Hypothalamus (tissue), 51 donors: ENCODE data around the gene CNKSR3.
A peak's percentile ranks its signal among the peaks of the same experiment; 100 is the strongest.

Experiments
- DNase-seq, 51 donors: peaks; one replicate each; lab custom pipeline; 2025; lab: John Stamatoyannopoulos, UW

Gene CNKSR3

GRCh38 chr6:154428897-154429296 is 81.6 kb downstream of the CNKSR3 start:
- DNase-seq: no peak

GRCh38 chr6:154427446-154427845 is 83.0 kb downstream of the CNKSR3 start:
- no peak for DNase-seq

DNA sequence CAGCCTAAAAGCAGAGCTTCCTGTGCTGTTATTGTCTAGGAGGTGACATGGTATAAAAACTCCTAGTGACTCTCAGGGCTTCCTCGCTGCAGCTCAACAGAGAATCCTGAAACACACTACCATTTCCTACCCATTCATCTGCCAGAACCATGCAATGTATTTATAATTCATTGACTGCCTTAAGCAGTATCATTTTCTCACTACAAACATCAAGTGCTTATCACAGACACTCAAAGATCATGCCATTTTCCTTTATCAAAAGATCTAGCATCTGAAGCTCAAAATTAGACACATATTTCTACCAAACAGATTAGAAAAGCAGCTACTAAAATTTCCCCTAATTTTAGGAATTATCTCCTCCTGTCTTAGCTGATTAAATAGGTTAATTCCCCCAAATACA is 83.5 kb downstream of the CNKSR3 start:
- DNase-seq: no peak

GRCh38 chr6:154425034-154425433 is 85.5 kb downstream of the CNKSR3 start:
- no peak for DNase-seq

DNA sequence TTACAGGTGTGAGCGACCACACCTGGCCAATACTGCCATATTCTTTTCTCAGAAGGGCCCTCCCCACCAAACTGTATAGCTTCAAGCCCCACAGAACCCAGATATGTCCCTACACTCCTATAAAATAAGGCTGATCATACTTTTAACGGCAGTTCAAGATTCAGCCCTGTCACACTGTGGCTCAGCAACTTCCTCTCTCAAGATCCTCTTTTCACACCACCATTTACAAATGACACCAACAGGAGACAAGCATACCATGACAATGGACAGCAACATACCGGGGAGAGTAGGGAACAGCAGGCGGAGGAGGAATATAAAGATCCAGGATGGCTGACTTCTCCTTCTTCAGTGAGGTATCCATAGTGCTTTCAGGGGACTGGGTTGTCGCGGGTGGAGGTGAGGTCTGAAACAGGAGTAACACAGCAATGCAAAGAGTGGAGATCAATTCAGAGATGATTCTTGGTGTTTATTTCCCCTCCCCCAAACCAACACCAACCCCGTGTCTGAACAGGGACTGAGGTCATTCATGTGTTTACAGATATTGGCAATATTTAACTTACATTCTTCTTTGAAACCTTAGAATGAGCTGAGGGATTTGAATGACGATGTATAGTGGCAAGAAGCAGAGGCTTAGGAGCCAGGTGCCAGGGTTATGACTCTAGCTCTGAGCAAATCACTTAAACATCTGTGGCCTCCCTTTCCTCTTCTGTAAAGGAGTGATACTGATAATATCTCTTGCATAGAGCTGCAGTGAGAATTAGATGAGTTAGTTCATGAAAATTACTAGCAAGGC is 96.3 kb downstream of the CNKSR3 start:
- no peak for DNase-seq

- no peak for DNase-seq
Measured at GRCh38 chr6:154412106-154412820, 98.2 kb downstream of the CNKSR3 start.

- no peak for DNase-seq
Measured at GRCh38 chr6:154411076-154411475, 99.4 kb downstream of the CNKSR3 start.

- peak in 6 of 51 donors; percentile 20 to 38 (median 24) for DNase-seq
Measured at GRCh38 chr6:154410619-154411072, 99.8 kb downstream of the CNKSR3 start.

DNA sequence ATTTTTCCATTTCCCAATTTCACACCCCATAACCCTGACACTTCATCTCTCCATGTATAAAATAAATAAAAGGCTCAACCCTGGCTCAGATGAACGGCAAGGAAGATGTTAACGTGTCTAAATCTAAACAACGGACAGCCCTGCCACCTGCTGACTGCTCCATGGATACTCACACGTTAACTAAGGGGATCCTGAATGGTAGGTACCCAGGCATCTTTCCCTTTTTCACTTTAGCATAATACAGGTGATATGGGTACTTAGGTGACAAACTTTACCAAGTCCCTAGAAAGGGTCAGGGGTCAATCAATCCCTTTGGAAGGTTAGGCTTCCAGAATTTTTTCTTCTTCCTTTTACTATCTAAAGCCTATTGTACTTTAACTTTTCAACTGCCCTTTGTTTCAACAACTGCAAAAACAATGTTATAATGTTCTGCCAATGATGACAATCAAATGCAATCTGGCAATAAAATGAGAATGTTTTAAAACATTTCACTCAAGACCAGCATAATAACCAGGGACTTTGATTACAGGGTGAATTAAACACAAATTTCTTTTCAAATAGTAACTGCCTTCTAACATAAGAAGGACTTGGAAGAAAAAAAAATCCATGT is 101.5 kb downstream of the CNKSR3 start:
- DNase-seq: peak in 12 of 51 donors; percentile 3 to 35 (median 21)

DNA sequence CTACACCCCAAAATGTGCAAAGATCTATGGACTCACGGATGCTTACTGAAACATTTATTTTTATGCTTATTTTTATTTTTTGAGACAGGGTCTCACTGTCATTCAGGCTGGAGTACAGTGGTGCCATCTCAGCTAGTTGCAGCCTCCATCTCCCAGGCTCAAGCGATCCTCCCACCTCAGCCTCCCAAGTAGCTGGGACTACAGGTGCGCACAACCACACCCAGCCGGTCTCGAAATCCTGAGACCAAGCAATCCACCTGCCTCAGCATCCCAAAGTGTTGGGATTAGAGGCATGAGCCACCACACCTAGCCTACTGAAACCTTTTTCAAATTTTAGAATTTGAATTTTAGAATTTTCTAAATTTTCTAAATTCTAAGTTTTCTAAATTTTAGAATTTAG is 103.0 kb downstream of the CNKSR3 start:
- DNase-seq: no peak

- no peak for DNase-seq
Measured at GRCh38 chr6:154406869-154407268, 103.6 kb downstream of the CNKSR3 start.

DNA sequence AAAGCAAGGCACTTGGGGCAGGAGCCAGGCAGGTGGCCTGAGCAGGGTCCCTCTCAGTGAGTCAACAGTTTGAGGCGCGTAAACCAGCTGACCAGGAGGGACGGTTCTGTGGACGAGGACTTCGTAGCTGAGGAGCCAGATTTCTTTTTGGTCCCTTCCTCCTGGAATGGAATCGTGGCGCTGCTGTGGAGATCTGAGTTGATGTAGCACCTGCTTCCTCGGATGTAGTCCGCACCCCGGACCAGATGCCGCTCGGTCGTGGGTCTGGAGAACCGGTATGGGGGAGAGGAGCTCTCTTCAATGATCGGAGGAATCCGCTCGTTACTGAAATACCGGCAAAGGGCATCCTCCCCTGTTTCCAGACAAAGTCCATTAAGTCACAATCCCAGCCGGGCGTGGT is 104.2 kb downstream of the CNKSR3 start:
- no peak for DNase-seq

- no peak for DNase-seq
Measured at GRCh38 chr6:154404791-154405400, 105.6 kb downstream of the CNKSR3 start.

DNA sequence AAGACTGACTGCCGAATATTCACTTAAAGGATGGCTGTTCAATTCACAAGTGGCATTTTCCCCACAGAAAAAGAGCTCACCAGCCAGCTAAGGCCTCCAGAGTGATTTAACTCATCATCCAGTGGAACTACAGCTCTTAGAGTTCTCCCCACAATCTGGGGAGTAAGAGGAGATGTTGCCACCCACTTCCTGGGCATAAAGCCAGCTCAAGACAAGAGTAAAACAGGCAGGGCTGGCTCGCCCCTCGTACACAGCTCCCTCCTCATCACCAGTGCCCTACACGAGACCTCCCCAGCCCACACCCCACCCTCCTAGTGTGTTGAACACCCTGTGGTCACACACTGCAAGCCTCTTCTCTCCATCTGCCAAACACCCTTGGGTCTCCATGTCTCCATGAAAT is 106.7 kb downstream of the CNKSR3 start:
- DNase-seq: no peak

DNA sequence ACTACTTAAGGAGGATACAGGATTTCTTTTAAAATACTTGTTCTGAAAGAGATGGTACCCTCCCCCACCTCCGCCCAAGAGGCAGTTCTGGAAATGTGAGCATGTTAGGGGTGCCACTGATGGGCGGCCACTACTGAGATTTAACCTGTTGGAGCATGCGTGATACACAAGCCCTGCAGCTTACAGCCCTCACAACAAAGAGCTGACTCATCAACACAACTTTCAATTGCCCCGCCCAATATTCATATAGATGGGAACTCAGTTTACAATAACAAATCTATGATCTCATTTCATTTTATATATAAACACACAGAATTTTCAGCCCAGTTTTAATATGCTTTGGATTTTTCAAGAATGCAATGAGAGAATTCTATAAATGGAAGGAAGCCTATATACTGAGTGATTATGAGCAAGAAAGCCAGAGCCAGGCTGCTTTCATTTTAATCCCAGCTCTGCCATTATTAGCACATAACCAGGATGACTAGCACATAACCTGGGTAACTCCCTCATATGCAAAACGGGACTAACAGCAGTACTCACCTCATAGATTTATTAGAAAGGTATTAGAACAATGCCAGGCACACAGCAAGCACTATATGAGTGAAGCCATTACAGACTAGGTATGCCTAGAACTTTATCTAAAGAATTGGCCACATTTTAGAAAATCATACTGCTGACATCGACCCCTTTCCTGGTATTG is 108.3 kb downstream of the CNKSR3 start:
- DNase-seq: no peak

GRCh38 chr6:154399097-154399496 is 111.4 kb downstream of the CNKSR3 start:
- DNase-seq: peak in 6 of 51 donors; percentile 14 to 27 (median 20)

DNA sequence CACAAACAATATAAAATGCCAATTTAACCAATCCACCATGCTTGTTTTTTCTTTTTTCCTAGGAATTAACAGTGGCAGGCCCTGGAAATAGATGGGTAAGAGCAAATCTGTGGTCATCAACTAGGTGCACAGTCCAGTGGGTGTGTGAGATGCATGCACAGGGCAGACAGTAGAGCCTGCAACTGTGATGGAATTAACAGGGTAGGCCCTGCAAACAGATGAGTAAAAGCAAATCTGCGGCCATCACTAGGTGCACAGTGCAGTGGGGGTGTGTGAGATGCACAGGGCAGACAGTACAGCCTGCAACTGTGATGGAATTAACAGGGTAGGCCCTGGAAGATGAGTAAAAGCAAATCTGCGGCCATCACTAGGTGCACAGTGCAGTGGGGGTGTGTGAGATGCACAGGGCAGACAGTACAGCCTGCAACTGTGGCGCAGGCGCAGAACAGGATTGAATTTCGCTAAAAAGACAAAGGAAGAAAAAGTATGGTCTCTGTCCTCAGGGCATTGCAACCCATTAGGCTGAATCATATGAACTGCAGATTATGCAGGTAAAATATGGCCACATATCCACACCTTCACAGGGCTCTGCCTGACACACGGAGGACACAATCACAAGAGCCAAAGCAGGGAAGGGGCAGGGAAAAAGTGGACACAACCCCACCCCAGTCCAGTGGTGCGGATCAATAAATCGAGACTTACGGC is 112.8 kb downstream of the CNKSR3 start:
- no peak for DNase-seq

DNA sequence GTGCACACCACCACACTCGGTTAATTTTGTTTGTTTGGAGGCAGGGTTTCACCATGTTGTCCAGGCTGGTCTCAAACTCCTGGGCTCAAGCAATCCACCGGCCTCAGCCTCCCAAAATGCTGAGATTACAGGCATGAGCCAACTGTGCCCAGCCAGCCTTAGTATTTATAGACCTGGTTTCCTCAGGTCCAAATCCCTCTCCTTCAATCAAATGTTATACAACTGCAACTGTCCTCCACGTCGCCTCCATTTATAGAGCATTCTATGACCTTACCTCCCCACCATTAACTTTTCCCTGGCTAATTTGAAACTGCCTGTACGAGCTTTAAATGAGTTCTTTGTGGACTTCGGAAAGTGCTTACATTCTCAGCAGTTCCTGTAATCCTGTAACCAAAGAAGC is 114.6 kb downstream of the CNKSR3 start:
- DNase-seq: no peak

- no peak for DNase-seq
Measured at GRCh38 chr6:154395316-154395715, 115.2 kb downstream of the CNKSR3 start.

GRCh38 chr6:154394571-154394970 is 115.9 kb downstream of the CNKSR3 start:
- no peak for DNase-seq
